ENCODE data around the gene LNPK.

LNPK gene

DNA sequence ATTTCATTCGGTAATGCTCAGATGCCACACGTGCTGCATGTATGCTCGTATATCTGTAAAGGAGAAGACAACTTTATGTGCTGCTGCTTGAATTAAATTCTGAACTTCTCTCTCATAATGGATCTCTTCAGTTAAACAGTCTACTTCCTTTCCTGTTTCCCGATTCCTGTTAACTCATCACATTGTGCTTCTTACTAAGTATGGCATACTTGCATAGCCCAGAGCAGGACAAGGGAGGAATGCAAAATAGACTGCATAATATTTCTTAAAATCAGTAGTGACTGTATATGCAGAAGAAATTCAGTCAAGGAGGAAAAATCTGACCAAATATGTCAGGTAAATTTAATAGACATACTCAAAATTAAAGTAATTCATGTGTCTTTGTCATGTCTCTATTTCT lies 23.9 kb upstream of the LNPK start:
- H3K4me1 Mint-ChIP-seq: no peaks in the 10 kb centered on the region
- no peaks in the 10 kb centered on the region for H3K36me3 Mint-ChIP-seq (ENCODE audit: low read depth)
- TF ChIP-seq CTCF (IDR thresholded peaks at IDR 0.05; ENCODE audit: unreplicated experiment in 3 of 3): no peak
- peaks cover 24% of the 10 kb centered on the region for H3K27me3 Mint-ChIP-seq (ENCODE audit: low read depth)
- H3K27ac Mint-ChIP-seq: no peak overlapping the region
- no peaks in the 10 kb centered on the region for H3K9me3 Mint-ChIP-seq
- no peak overlapping the region for H3K4me3 Mint-ChIP-seq

DNA sequence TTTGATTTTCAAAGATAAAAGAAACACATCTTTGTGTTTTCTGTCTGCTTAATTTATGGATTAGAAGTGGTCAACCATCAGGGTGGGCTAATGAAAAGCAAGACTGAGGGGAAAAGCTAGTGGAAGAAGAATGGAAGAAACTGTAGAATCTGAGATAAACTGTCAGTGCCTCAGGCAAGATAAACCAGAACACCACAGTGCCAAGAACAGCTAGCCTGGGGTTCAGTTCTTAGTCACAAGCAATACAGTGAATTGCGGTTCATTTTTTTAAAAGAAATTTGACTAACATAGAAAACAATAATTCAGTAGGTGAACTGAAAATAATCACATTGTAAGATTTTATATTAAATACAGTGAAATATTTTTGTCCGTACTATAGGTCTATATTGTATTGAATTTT lies 22.0 kb upstream of the LNPK start:
- no peak for TF ChIP-seq CTCF (IDR thresholded peaks at IDR 0.05; ENCODE audit: unreplicated experiment in 3 of 3)
- no peak overlapping the region for H3K4me3 Mint-ChIP-seq
- no peaks in the 10 kb centered on the region for H3K36me3 Mint-ChIP-seq (ENCODE audit: low read depth)
- no peak overlapping the region for H3K27ac Mint-ChIP-seq
- H3K9me3 Mint-ChIP-seq: no peaks in the 10 kb centered on the region
- peaks cover 24% of the 10 kb centered on the region for H3K27me3 Mint-ChIP-seq (ENCODE audit: low read depth)
- H3K4me1 Mint-ChIP-seq: no peaks in the 10 kb centered on the region

DNA sequence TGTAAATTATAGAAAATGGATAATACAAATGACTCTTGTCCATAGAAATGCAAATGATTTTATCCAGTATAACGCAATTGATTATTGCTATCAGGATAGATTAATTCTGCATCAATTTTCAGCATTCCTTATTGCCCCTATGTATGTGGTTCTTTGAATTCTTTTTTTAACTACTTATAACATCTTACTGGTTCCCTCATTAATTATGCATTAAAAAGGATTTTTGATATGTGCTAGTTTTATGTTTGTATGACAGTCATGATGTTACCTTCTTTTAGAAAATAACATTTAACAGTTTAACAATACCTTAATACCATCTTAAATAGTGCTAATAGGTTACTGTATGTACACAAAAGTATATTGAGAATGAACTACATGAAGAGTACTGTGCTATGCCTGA lies 20.0 kb upstream of the LNPK start:
- no peaks in the 10 kb centered on the region for H3K9me3 Mint-ChIP-seq
- H3K27me3 Mint-ChIP-seq (ENCODE audit: low read depth): peaks cover 14% of the 10 kb centered on the region
- TF ChIP-seq CTCF (IDR thresholded peaks at IDR 0.05; ENCODE audit: unreplicated experiment in 3 of 3): no peak
- H3K27ac Mint-ChIP-seq: no peak overlapping the region
- no peak overlapping the region for H3K4me3 Mint-ChIP-seq
- H3K4me1 Mint-ChIP-seq: no peaks in the 10 kb centered on the region
- H3K36me3 Mint-ChIP-seq (ENCODE audit: low read depth): no peaks in the 10 kb centered on the region

GRCh38 chr2:176020400-176020799 lies 18.3 kb upstream of the LNPK start:
- Mint-ChIP-seq H3K4me3 (no peak overlapping the region), H3K27ac (no peak overlapping the region), H3K36me3 (ENCODE audit: low read depth) (no peaks in the 10 kb centered on the region), H3K4me1 (no peaks in the 10 kb centered on the region), H3K27me3 (ENCODE audit: low read depth) (peaks cover 10% of the 10 kb centered on the region), H3K9me3 (no peaks in the 10 kb centered on the region)
- no peak for TF ChIP-seq CTCF (IDR thresholded peaks at IDR 0.05; ENCODE audit: unreplicated experiment in 3 of 3)

GRCh38 chr2:176018708-176019107 lies 16.6 kb upstream of the LNPK start:
- no peaks in the 10 kb centered on the region for H3K36me3 Mint-ChIP-seq (ENCODE audit: low read depth)
- H3K9me3 Mint-ChIP-seq: no peaks in the 10 kb centered on the region
- TF ChIP-seq CTCF (IDR thresholded peaks at IDR 0.05; ENCODE audit: unreplicated experiment in 3 of 3): no peak
- no peak overlapping the region for H3K4me3 Mint-ChIP-seq
- H3K27me3 Mint-ChIP-seq (ENCODE audit: low read depth): peaks cover 6% of the 10 kb centered on the region
- no peaks in the 10 kb centered on the region for H3K4me1 Mint-ChIP-seq
- no peak overlapping the region for H3K27ac Mint-ChIP-seq

DNA sequence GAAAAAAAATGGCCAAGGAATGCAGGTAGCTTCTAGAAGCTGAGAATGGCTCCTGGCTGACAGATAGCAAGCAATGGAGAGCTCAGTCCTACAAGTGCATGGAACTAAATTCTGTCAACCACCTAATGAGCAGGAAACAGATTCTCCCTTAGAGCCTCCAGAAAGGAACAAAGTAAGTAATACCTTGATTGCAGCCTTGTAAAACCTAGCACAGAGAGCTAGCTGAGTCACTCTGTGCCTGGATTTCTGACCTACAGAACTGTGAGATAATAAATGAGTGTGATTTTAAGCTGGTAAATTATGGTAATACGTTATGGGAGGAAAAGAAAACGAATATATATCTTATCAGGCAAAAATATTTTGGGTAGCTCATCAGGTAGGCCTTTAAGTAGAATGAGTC lies 7.4 kb upstream of the LNPK start:
- Mint-ChIP-seq H3K4me1 (no peaks in the 10 kb centered on the region), H3K9me3 (no peaks in the 10 kb centered on the region), H3K36me3 (ENCODE audit: low read depth) (no peaks in the 10 kb centered on the region), H3K4me3 (no peak overlapping the region), H3K27me3 (ENCODE audit: low read depth) (no peaks in the 10 kb centered on the region), H3K27ac (no peak overlapping the region)
- TF ChIP-seq CTCF (IDR thresholded peaks at IDR 0.05; ENCODE audit: unreplicated experiment in 3 of 3): no peak
